Bronchial epithelial cell (primary cell): ENCODE results near the gene MAL. TPM values are rescaled to one million over a fixed set of nuclear protein-coding genes. Genes with fewer than 3 reads are reported as not detected.

Experiments used
- DNase-seq: peaks from one replicate; pipeline ENCODE4 v3.0.0-alpha.2; 2010; ENCODE audit warnings: low read depth
- FAIRE-seq: peaks from 2 replicates; lab custom pipeline; 2011; peaks lifted over from hg19 to GRCh38; lab: Jason Lieb, UNC
- H3K27me3 ChIP-seq: 2 replicates; pipeline ENCODE4 v1.5.1; 2011; ENCODE audit warnings: low read length; ENCODE audit not compliant: control insufficient read depth, insufficient read depth
- H3K36me3 ChIP-seq: 2 replicates; pipeline ENCODE4 v1.5.1; 2011; ENCODE audit warnings: low read length; ENCODE audit not compliant: control insufficient read depth, insufficient read depth
- H3K4me3 ChIP-seq: 2 replicates; pipeline ENCODE4 v1.5.1; 2011; ENCODE audit warnings: mild to moderate bottlenecking, low read depth, low read length, control low read depth
- CTCF ChIP-seq: IDR thresholded peaks from 2 replicates; pipeline ENCODE4 v1.5.1; 2011; ENCODE audit warnings: mild to moderate bottlenecking, moderate library complexity, low read length, control low read depth, inconsistent platforms; ENCODE audit not compliant: insufficient read depth, severe bottlenecking
- total RNA-seq: library from RNA; depleted of rRNA; stranded (reverse); fragments of >200 nt; gene quantifications from 2 replicates; pipeline ENCODE4 v1.2.1, GENCODE V29; 2014

MAL gene
- total RNA-seq, 1 donor from 2014 or later, result 1.1 TPM

GRCh38 chr2:94987074-94988020 lies 38.2 kb upstream of the MAL start:
- Histone ChIP-seq H3K27me3 (no peaks in the 10 kb centered on the region), H3K36me3 (no peaks in the 10 kb centered on the region), H3K4me3 (no peak overlapping the region)
- TF ChIP-seq CTCF, result no peak
- FAIRE-seq, result no peak
- no peak for DNase-seq

- no peak for DNase-seq
- no peaks in the 10 kb centered on the region for H3K36me3 ChIP-seq
- H3K4me3 ChIP-seq, result no peak overlapping the region
- peak; percentile 87 for FAIRE-seq
- no peak for TF ChIP-seq CTCF
- no peaks in the 10 kb centered on the region for H3K27me3 ChIP-seq
Measured at GRCh38 chr2:94990956-94991355, 34.6 kb upstream of the MAL start.

- Histone ChIP-seq H3K27me3 (no peaks in the 10 kb centered on the region), H3K36me3 (no peaks in the 10 kb centered on the region), H3K4me3 (no peak overlapping the region)
- no peak for FAIRE-seq
- no peak for DNase-seq
- TF ChIP-seq CTCF, result no peak
Measured at GRCh38 chr2:94992360-94992759, 33.1 kb upstream of the MAL start.

GRCh38 chr2:94993176-94994062 lies 32.1 kb upstream of the MAL start:
- Histone ChIP-seq H3K27me3 (peaks cover 2% of the 10 kb centered on the region), H3K4me3 (no peak overlapping the region), H3K36me3 (no peaks in the 10 kb centered on the region)
- DNase-seq, result no peak
- no peak for FAIRE-seq
- no peak for TF ChIP-seq CTCF

- Histone ChIP-seq H3K27me3 (peaks cover 2% of the 10 kb centered on the region), H3K4me3 (no peak overlapping the region), H3K36me3 (no peaks in the 10 kb centered on the region)
- FAIRE-seq (no peak), DNase-seq (no peak)
- TF ChIP-seq CTCF, result no peak
Measured at GRCh38 chr2:94994063-94994913, 31.2 kb upstream of the MAL start.
